Activated B cell treated with CpG ODN at 0.5 μM for 24 hours (primary cell): ENCODE results near the gene TEAD3. TPM values are rescaled to one million over a fixed set of nuclear protein-coding genes. Genes with fewer than 3 reads are reported as not detected.
"Not testable (repeated sequence)": the region's sequence is repeated elsewhere in the genome, so short reads cannot be mapped to it uniquely, and the experiment has no call there.

Source experiments
- ATAC-seq: fragments of 200-7000 bp; cut with Tn5 transposase; one replicate; pipeline ENCODE4 v1.10.0; 2021; ENCODE audit warnings: low read depth, mild to moderate bottlenecking, moderate library complexity
- CTCF ChIA-PET: fragments of 350-600 bp; sonication (Branson Sonifier 250); formaldehyde crosslinking; loops from one replicate; lab custom pipeline; 2021; ENCODE audit warnings: antibody characterized with exemption; lab: Charles Lee
- POLR2A ChIA-PET: fragments of 350-600 bp; sonication (Branson Sonifier 250); formaldehyde crosslinking; loops from one replicate; lab custom pipeline; 2021; ENCODE audit warnings: antibody characterized with exemption; lab: Charles Lee
- DNase-seq: peaks from one replicate; pipeline ENCODE4 v3.0.0; 2022
- H3K27ac Mint-ChIP-seq: one replicate; pipeline ENCODE4 v1.8.0; 2020; ENCODE audit warnings: mixed read lengths
- H3K27me3 Mint-ChIP-seq: one replicate; pipeline ENCODE4 v1.8.0; 2021; ENCODE audit warnings: mixed read lengths
- H3K36me3 Mint-ChIP-seq: one replicate; pipeline ENCODE4 v1.8.0; 2021; ENCODE audit warnings: low read depth, mixed read lengths
- H3K4me1 Mint-ChIP-seq: one replicate; pipeline ENCODE4 v1.8.0; 2021; ENCODE audit warnings: mixed read lengths
- H3K4me3 Mint-ChIP-seq: one replicate; pipeline ENCODE4 v1.8.0; 2020; ENCODE audit warnings: mild to moderate bottlenecking, mixed read lengths
- H3K9me3 Mint-ChIP-seq: one replicate; pipeline ENCODE4 v1.8.0; 2020; ENCODE audit warnings: mixed read lengths
- intact Hi-C: fragments of 100-400 bp; cut with micrococcal nuclease; formaldehyde crosslinking; loops from one replicate; pipeline ENCODE4 v1.15.1; 2024
- total RNA-seq: library from RNA; stranded (reverse); gene quantifications from 2 replicates; pipeline ENCODE4 v1.2.3, GENCODE V29; 2022
- TF ChIP-seq, protein P1 (sequence below): fragments of 200-600 bp; IDR thresholded peaks from one replicate; pipeline ENCODE4 v1.8.0; 2022; ENCODE audit warnings: antibody characterized with exemption, mild to moderate bottlenecking

TEAD3 gene
- total RNA-seq, 1 donor from 2014 or later = 0.13 TPM

DNA sequence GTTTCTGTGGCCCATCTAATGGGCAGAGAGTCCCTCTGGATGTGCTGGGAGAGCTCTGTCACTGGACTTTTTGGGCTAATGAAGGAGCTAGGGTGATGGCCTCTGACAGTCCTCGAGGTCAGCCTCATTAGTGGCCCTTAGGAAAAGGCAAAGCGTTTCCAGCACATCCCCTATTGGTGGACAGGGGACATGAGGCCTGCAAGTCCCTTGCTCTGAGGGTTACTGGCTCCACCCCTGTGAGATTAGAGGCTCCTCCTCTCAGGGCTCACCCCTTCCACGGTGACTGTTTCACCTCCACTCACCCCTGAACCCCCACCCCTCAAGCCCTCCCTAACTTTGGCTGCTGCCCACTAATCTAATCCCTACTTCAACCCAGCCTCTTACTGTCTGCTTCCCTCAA lies 57.6 kb downstream of the TEAD3 start:
- Mint-ChIP-seq H3K27ac (no peak overlapping the region), H3K9me3 (no peaks in the 10 kb centered on the region), H3K36me3 (no peaks in the 10 kb centered on the region), H3K4me1 (no peaks in the 10 kb centered on the region), H3K4me3 (no peak overlapping the region), H3K27me3 (no peaks in the 10 kb centered on the region)
- intact Hi-C loops = no loop called here
- TF ChIP-seq, protein P1, sequence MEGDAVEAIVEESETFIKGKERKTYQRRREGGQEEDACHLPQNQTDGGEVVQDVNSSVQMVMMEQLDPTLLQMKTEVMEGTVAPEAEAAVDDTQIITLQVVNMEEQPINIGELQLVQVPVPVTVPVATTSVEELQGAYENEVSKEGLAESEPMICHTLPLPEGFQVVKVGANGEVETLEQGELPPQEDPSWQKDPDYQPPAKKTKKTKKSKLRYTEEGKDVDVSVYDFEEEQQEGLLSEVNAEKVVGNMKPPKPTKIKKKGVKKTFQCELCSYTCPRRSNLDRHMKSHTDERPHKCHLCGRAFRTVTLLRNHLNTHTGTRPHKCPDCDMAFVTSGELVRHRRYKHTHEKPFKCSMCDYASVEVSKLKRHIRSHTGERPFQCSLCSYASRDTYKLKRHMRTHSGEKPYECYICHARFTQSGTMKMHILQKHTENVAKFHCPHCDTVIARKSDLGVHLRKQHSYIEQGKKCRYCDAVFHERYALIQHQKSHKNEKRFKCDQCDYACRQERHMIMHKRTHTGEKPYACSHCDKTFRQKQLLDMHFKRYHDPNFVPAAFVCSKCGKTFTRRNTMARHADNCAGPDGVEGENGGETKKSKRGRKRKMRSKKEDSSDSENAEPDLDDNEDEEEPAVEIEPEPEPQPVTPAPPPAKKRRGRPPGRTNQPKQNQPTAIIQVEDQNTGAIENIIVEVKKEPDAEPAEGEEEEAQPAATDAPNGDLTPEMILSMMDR = no peak
- ChIA-PET POLR2A (no interaction called here), CTCF (no interaction called here)
- no peak for ATAC-seq
- DNase-seq = no peak

DNA sequence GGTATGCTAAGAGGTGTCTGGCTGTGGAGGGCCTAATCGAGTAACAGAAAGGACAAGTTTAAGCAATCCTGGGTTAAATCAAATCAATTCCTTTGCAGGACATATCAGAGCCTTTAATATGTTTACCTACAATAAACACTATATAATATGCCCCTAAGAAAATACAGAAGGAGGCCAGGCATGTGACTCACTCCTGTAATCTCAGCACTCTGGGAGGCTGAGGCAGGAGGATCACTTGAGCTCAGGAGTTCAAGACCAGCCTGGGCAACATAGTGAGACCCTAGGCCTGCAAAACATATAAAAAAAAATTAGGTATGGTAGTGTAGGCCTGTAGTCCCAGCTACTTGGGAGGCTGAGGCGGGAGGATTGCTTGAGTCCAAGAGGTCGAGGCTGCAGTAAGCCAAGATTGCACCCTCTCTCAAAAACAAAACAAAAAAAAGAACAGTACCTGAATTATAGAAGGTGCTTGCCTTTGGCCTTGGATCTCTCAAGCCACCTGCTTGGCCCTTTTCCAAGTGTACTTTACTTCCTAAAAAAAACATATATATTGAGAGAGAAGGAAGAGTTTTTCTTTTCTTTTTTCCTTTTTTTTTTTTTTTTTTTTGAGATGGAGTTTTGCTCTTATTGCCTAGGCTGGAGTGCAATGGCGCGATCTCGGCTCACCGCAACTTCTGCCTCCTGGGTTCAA lies 58.4 kb downstream of the TEAD3 start:
- CTCF ChIA-PET, DNase-seq, H3K9me3 Mint-ChIP-seq, ATAC-seq, intact Hi-C loops, H3K4me1 Mint-ChIP-seq, POLR2A ChIA-PET, H3K27ac Mint-ChIP-seq, H3K4me3 Mint-ChIP-seq, H3K36me3 Mint-ChIP-seq, H3K27me3 Mint-ChIP-seq: not testable (repeated sequence)

DNA sequence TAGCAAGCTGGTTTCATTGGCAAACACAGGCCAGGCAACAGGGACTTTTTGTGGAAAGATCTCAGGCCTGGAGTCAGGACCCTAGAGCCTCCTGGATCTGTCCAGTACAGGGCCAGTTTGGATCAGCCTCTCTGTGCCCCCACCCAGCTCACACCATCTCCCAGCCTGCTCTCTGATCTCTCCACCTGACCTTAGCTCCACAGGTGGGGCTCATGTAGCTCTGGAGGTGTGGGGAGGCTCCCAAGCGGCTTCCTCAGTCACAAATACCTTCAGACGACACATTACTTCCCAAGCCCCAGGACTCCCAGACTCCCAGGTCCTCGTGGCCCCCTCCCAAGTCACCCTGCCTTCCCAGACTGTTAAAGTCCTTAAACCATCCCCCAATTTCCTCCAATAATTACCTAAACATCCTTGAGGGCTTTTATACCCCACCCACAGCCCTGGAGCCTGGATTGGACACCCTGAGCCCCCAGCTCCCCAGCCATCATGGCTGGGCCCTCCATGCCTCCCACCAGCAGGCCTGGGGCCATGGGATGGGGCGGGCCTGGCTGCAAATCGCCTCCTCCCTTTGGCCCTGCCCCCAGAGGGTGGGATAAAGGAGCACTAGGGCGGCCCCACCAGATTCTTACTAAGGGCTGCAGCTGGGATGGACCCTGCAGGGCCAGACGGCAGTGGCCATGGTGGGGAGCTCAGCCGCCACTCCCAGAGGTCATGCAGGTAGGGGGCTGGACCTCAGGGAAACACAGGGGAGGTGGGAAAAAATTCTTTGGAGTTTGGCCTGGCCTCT lies 60.6 kb downstream of the TEAD3 start:
- Mint-ChIP-seq H3K4me3 (no peak overlapping the region), H3K36me3 (no peaks in the 10 kb centered on the region), H3K27ac (no peak overlapping the region), H3K4me1 (no peaks in the 10 kb centered on the region), H3K9me3 (no peaks in the 10 kb centered on the region), H3K27me3 (no peaks in the 10 kb centered on the region)
- TF ChIP-seq, protein P1 = no peak
- POLR2A ChIA-PET = no interaction called here
- intact Hi-C loops = no loop called here
- CTCF ChIA-PET = interaction anchor here (0.7 kb wide), 1 partner anchor 13 kb away, joined by 3 read pairs; no protein-coding TSS in a partner anchor
- DNase-seq (no peak), ATAC-seq (no peak)

DNA sequence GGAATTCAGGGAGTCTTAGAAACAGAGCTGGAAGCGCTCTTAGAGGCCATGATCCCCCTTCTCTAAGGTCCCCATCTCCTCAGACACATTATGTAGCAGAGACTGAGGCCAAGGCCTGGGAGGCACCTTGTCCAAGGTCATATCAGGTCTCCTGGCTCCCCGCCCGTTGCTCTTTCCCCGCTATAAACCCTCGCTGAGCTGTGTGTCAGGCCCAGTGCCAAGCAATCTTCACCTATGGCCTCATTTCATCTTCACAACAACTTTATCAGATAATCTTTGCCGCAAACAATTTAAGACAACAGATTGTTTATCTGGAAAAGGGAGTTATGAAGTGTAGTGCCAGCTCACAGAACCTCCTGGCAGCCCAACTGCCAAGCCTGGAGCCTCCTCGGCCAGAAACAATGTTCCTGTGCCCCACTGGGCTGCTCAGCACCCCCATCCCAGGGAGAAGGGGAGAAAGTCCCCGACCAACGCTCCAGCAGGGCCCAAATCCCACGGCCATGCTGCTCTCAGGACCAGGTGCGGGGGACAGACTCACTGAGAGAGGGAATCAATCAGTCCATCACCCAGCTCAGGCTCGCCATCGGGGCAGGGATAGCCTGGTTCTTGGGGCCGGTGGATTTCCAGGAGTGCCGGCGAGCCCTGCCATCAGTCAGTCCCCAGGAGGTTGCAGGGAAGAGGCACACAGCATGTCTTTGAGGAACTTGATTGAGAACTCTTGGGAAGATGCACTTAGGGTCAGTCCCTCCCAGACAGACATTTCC lies 61.6 kb downstream of the TEAD3 start:
- no peaks in the 10 kb centered on the region for H3K4me1 Mint-ChIP-seq
- TF ChIP-seq, protein P1 = no peak
- H3K36me3 Mint-ChIP-seq = no peaks in the 10 kb centered on the region
- ATAC-seq (no peak), DNase-seq (no peak)
- H3K4me3 Mint-ChIP-seq = no peak overlapping the region
- ChIA-PET POLR2A (no interaction called here), CTCF (no interaction called here)
- no peaks in the 10 kb centered on the region for H3K9me3 Mint-ChIP-seq
- no peak overlapping the region for H3K27ac Mint-ChIP-seq
- intact Hi-C loops = no loop called here
- H3K27me3 Mint-ChIP-seq = no peaks in the 10 kb centered on the region

DNA sequence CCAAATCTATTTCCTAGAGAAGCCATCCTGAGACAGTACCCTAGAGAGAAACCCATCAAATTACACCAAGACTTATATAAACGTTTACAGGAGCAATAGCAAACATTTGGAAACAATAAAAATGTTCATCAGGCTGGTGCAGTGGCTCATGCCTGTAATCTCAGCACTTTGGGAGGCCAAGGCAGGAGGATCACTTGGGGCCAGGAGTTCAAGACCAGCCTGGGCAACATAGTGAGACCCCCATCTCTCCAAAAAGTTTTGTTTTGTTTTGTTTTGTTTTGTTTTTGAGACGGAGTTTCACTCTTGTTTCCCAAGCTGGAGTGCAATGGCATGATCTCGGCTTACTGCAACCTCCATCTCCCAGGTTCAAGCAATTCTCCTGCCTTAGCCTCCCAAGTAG lies 64.2 kb downstream of the TEAD3 start:
- DNase-seq, ATAC-seq, H3K27ac Mint-ChIP-seq, H3K4me3 Mint-ChIP-seq, intact Hi-C loops, H3K4me1 Mint-ChIP-seq, H3K27me3 Mint-ChIP-seq: not testable (repeated sequence)
- H3K36me3 Mint-ChIP-seq = peaks cover 14% of the 10 kb centered on the region
- ChIA-PET CTCF (interaction anchor here (1.3 kb wide), 1 partner anchor 13 kb away, joined by 3 read pairs; no protein-coding TSS in a partner anchor), POLR2A (interaction anchor here (0.9 kb wide), 1 partner anchor 19 kb away, joined by 3 read pairs; the partner anchor contains the start of gene FANCE)
- peaks cover 11% of the 10 kb centered on the region for H3K9me3 Mint-ChIP-seq
